VCaP (cell line): ENCODE data around the gene TTC28.
"Not testable (repeated sequence)": the region's sequence is repeated elsewhere in the genome, so short reads cannot be mapped to it uniquely, and the experiment has no call there.

ENCODE experiments used
- H3K27ac ChIP-seq: fragments of 450-650 bp; 2 replicates; pipeline ENCODE4 v1.5.1; 2017
- TF ChIP-seq, protein P1 (sequence below): fragments of 450-650 bp; conservative IDR thresholded peaks from 2 replicates; pipeline ENCODE4 v1.5.1; 2017; ENCODE audit warnings: mild to moderate bottlenecking, moderate library complexity

The TTC28 gene

DNA sequence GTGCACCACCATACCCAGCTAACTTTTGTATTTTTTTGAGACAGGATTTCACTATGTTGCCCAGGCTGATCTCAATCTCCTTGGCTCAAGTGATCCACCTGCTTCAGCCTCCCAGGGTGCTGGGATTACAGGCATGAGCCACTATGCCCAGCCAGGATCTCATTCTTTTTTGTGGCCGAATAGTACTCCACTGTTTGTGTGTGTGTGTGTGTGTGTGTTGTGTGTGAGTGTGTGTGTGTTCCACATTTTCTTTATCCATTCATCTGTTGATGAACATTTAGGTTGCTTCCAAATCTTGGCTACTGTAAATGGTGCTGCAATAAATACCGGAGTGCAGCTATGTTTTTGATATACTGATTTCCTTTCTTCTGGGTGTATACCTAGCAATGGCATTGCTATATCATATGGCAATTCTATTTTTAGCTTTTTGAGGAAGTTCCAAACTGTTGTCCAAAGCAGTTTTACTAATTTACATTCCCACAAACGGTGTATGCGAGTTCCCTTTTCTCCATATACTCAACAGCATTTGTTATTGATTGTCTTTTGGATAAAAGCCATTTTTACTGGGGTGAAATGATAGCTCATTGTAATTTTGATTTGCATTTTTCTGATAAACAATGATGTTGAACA is 105.4 kb downstream of the TTC28 start:
- no peak overlapping the region for H3K27ac ChIP-seq
- TF ChIP-seq, protein P1, sequence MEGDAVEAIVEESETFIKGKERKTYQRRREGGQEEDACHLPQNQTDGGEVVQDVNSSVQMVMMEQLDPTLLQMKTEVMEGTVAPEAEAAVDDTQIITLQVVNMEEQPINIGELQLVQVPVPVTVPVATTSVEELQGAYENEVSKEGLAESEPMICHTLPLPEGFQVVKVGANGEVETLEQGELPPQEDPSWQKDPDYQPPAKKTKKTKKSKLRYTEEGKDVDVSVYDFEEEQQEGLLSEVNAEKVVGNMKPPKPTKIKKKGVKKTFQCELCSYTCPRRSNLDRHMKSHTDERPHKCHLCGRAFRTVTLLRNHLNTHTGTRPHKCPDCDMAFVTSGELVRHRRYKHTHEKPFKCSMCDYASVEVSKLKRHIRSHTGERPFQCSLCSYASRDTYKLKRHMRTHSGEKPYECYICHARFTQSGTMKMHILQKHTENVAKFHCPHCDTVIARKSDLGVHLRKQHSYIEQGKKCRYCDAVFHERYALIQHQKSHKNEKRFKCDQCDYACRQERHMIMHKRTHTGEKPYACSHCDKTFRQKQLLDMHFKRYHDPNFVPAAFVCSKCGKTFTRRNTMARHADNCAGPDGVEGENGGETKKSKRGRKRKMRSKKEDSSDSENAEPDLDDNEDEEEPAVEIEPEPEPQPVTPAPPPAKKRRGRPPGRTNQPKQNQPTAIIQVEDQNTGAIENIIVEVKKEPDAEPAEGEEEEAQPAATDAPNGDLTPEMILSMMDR: no peak

DNA sequence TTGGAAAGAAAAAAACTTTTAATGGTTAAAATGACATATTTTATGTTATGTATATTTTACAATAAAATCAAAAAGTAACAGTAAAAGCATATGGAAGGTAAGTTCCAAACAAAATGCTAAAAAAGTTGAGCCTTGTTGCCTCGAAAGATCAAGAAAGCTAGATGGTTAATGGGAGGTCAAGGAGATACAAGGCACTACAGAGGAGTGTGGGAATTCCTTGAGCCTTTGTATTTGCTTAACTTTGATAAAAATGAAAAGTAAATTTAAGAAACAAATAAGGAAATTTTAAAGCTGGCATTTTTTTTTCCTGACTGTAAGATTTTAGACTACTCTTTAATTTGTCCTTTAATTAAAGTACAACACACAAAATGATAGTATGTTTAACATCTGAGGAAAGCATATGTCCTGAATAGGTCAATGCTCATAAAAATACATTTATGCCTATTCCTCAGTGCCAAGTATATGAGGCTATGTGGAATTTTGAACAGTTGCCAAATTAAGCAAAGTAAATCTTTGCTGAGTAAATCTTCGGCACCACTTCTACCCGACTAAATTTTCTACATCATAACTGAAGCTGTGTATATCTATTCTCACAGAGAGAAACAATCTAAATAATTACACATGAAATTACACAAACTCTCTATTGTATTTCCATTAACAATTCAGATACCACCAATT is 108.8 kb downstream of the TTC28 start:
- H3K27ac ChIP-seq: peak overlapping the region; percentile 22; the same call in 1 of the 2 replicates
- TF ChIP-seq, protein P1: no peak

DNA sequence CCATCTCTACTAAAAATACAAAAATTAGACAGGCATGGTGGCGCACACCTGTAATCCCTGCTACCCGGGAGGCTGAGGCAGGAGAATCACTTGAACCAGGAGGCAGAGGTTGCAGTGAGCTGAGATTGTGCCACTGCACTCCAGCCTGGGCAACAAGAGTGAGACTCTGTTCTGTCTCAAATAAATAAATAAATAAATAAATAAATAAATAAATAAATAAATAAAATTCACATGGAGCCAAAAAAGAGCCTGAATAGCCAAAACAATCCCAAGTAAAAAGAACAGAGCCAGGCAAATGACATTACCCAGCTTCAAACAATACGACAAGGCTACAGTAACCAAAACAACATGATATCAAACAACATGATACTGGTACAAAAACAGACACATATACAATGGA is 110.7 kb downstream of the TTC28 start:
- not testable (repeated sequence) for H3K27ac ChIP-seq

DNA sequence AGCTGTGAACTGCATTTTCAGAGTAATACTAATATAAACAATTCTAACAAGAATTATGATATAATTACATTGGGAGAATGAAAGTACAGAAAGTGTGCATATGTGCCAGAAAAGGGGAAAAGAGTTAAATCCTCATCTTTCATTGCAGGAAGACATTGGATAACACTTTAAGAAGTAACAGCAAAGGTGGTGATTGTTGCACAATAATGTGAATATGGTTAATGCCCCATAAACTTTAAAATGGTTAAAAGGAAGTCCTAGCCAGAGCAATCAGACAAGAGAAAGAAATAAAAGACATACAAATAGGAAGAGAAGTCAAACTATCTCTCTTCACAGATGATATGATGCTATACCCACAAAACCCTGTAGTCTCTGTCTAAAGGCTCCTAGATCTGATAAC is 111.5 kb downstream of the TTC28 start:
- no peak overlapping the region for H3K27ac ChIP-seq
- TF ChIP-seq, protein P1: no peak

DNA sequence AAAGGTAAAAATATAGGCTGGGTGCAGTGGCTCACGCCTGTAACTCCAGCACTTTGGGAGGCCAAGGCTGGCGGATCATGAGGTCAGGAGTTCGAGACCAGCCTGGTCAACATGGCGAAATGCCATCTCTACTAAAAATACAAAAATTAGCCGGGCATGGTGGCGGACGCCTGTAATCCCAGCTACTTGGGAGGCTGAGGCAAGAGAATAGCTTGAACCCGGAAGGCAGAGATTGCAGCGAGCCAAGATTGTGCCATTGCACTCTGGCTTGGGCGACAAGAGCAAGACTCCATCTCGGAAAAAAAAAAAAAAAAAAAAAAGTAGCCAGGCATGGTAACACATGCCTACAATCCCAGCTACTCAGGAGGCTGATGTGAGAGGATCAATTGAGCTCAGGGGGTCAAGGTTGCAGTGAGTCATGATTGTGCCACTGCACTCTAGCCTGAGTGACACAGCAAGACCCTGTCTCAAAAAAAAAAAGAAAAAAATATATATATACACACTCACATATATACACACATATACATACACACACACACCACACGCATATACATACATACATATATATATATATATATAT is 112.6 kb downstream of the TTC28 start:
- H3K27ac ChIP-seq: not testable (repeated sequence)

DNA sequence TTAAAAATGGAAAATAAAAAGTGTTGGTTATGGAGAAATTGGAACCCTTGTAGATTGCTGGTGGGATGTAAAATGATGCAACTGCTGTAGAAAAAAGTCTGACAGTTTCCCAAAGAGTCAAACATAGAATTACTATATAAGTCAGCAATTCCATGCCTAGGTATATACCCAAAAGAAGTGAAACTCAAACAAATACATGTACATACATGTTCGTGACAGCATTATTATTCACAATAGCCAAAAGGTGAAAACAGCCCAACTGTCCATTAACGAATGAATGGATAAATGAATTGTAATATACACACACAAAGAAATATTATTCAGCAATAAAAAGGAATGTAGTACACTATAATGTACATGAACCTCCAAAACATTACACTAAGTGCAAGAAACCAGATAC is 116.0 kb downstream of the TTC28 start:
- TF ChIP-seq, protein P1: no peak
- no peak overlapping the region for H3K27ac ChIP-seq

DNA sequence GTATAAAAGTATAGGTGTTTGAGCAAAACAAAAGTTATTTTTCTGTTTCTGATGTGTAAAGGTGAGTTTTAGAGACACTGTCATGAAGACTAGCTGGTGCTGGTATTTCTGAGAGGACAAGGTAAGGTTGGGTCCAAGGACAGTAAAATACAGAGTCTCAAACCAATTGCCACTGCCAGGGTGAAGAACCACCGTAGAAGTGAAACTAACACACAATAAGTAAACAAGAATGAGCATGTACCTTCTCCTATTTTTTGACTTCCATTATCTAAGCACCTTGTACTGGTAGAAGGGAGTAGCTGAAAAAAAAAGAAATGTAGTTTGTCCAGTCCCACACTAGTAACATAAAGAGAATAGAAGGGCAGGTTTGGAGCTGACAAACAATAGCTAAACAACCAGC is 117.3 kb downstream of the TTC28 start:
- H3K27ac ChIP-seq: no peak overlapping the region
- TF ChIP-seq, protein P1: no peak

DNA sequence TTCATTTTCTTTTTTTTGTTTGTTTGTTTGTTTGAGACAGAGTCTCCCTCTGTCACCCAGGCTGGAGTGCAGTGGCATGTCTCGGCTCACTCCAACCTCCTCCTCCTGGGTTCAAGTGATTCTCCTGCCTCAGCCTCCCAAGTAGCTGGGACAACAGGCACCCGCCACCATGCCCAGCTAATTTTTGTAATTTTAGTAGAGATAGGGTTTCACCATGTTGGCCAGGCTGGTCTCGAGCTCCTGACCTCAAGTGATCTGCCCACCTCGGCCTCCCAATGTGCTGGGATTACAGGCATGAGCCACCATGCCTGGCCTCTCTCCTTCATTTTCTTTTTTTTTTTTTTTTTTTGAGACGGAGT is 118.9 kb downstream of the TTC28 start:
- not testable (repeated sequence) for H3K27ac ChIP-seq

DNA sequence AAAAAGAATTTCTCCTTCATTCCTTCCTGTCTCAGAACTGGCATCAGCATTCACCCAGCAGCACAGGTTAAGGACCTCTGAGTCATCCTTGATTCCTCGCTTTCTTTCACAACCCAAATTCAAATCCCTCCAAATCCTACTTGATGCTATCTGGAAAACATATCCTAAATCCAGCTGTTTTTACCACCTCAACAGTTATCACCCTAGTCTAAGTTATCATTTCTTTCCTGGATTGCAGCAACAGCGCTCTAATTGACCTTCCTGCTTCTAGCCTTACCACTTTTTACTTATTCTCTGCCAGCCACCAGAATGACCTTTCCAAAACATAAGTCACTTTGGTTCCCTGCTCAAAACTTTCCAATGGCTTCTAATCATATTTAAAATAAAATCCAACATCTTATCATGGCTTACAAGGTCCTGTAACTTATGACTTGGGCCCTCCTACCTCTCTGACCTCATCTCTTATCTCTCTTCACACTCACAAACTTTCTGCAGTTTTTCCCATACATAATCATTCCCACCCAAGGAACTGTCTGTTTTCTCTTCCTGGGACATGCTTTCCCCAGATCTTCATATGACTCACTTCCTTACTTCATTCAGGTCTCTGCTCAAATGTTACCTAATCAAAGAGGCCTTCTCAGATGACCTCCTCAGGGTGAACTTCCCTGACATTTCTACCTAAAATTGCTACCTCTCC is 119.4 kb downstream of the TTC28 start:
- TF ChIP-seq, protein P1: no peak
- H3K27ac ChIP-seq: no peak overlapping the region
